Embryonic facial prominence (tissue), 1 donor: ENCODE data around the gene LHX2.
A peak's percentile ranks its signal among the peaks of the same experiment; 100 is the strongest.
"Not testable (repeated sequence)": the region's sequence is repeated elsewhere in the genome, so short reads cannot be mapped to it uniquely, and the experiment has no call there.

Experiments
- DNase-seq: peaks from one replicate; pipeline ENCODE4 v3.0.0-alpha.2; 2016; ENCODE audit errors: extremely low spot score

Gene LHX2

GRCh38 chr9:124011460-124012301 is at the start of gene LHX2:
Gene LHX2 (plus strand): TSS chr9:124011768. CDS start chr9:124012349, 581 bp downstream.
- peak; percentile 79 for DNase-seq

GRCh38 chr9:123964761-123965160 is 46.8 kb upstream of the LHX2 start:
- DNase-seq: no peak

GRCh38 chr9:123965801-123966686 is 45.5 kb upstream of the LHX2 start:
- no peak for DNase-seq

- DNase-seq: no peak
Observed at GRCh38 chr9:123967323-123967722, 44.2 kb upstream of the LHX2 start.

GRCh38 chr9:123972618-123973017 is 39.0 kb upstream of the LHX2 start:
- DNase-seq: no peak

- no peak for DNase-seq
Observed at GRCh38 chr9:123973590-123974223, 37.9 kb upstream of the LHX2 start.

GRCh38 chr9:123974471-123974870 is 37.1 kb upstream of the LHX2 start:
- DNase-seq: no peak

- no peak for DNase-seq
Observed at GRCh38 chr9:123975871-123976270, 35.7 kb upstream of the LHX2 start.

GRCh38 chr9:123976579-123976978 is 35.0 kb upstream of the LHX2 start:
- not testable (repeated sequence) for DNase-seq

- no peak for DNase-seq
Observed at GRCh38 chr9:123978981-123979380, 32.6 kb upstream of the LHX2 start.

GRCh38 chr9:123982535-123982934 is 29.0 kb upstream of the LHX2 start:
- no peak for DNase-seq

- DNase-seq: no peak
Observed at GRCh38 chr9:123983047-123983446, 28.5 kb upstream of the LHX2 start.

- no peak for DNase-seq
Observed at GRCh38 chr9:123984802-123985201, 26.8 kb upstream of the LHX2 start.

- no peak for DNase-seq
Observed at GRCh38 chr9:123985869-123986268, 25.7 kb upstream of the LHX2 start.

GRCh38 chr9:123990427-123990826 is 21.1 kb upstream of the LHX2 start:
- no peak for DNase-seq

GRCh38 chr9:123992679-123993078 is 18.9 kb upstream of the LHX2 start:
- not testable (repeated sequence) for DNase-seq

- DNase-seq: no peak
Observed at GRCh38 chr9:123996731-123997421, 14.7 kb upstream of the LHX2 start.

- no peak for DNase-seq
Observed at GRCh38 chr9:123997665-123998277, 13.8 kb upstream of the LHX2 start.

- DNase-seq: no peak
Observed at GRCh38 chr9:123998278-123998925, 13.2 kb upstream of the LHX2 start.

- DNase-seq: no peak
Observed at GRCh38 chr9:123998970-123999621, 12.5 kb upstream of the LHX2 start.
